ENCODE results near the gene CPD.

CPD gene

GRCh38 chr17:30378825-30379302 lies at the start of gene CPD:
Gene CPD (plus strand): TSS chr17:30378927. CDS start chr17:30378981, 54 bp downstream.
- ChIA-PET POLR2A (ENCODE audit: low non-redundant PET) (interaction anchor here (0.5 kb wide), 1 partner anchor 100 kb away, joined by 8 read pairs; no protein-coding TSS in a partner anchor), CTCF (interaction anchor here (0.7 kb wide), 1 partner anchor 20 kb away, joined by 3 read pairs; no protein-coding TSS in a partner anchor)
- peak; percentile 98 for DNase-seq (ENCODE audit: low spot score)
- no peak for TF ChIP-seq CTCF (conservative IDR thresholded peaks at IDR 0.05; ENCODE audit: low read depth)
- peak within 1 kb of the TSS; percentile 68 for H3K27ac ChIP-seq

GRCh38 chr17:30332057-30332542 lies 46.6 kb upstream of the CPD start:
- TF ChIP-seq CTCF (conservative IDR thresholded peaks at IDR 0.05; ENCODE audit: low read depth) = no peak
- POLR2A ChIA-PET (ENCODE audit: low non-redundant PET) = no interaction called here
- CTCF ChIA-PET = interaction anchor here (0.6 kb wide), 2 partner anchors 27 to 124 kb away, joined by 3 to 5 read pairs; no protein-coding TSS in a partner anchor
- DNase-seq (ENCODE audit: low spot score) = no peak
- no peak overlapping the region for H3K27ac ChIP-seq

GRCh38 chr17:30333503-30334360 lies 45.0 kb upstream of the CPD start, which contains the start of gene TMIGD1:
Gene TMIGD1 (minus strand): TSS chr17:30334057. CDS start chr17:30332133, 1,924 bp downstream.
- TF ChIP-seq CTCF (conservative IDR thresholded peaks at IDR 0.05; ENCODE audit: low read depth) = no peak
- DNase-seq (ENCODE audit: low spot score) = peak; percentile 26
- ChIA-PET POLR2A (ENCODE audit: low non-redundant PET) (interaction anchor here (0.6 kb wide), 1 partner anchor 219 kb away, joined by 3 read pairs; no protein-coding TSS in a partner anchor), CTCF (interaction anchor here (0.7 kb wide), 2 partner anchors 30 kb away, joined by 3 to 5 read pairs; no protein-coding TSS in a partner anchor)
- no peak within 1 kb of the TSS for H3K27ac ChIP-seq

GRCh38 chr17:30334421-30334820 lies 44.3 kb upstream of the CPD start:
- ChIA-PET POLR2A (ENCODE audit: low non-redundant PET) (interaction anchor here (0.6 kb wide), 1 partner anchor 220 kb away, joined by 3 read pairs; no protein-coding TSS in a partner anchor), CTCF (no interaction called here)
- no peak for DNase-seq (ENCODE audit: low spot score)
- TF ChIP-seq CTCF (conservative IDR thresholded peaks at IDR 0.05; ENCODE audit: low read depth) = no peak
- H3K27ac ChIP-seq = no peak overlapping the region

GRCh38 chr17:30336369-30337171 lies 42.2 kb upstream of the CPD start:
- POLR2A ChIA-PET (ENCODE audit: low non-redundant PET) = no interaction called here
- no peak overlapping the region for H3K27ac ChIP-seq
- CTCF ChIA-PET = interaction anchor here (0.6 to 2.4 kb wide), 11 partner anchors 9 to 232 kb away, joined by 3 to 13 read pairs (median 3); partner anchors contain the start of gene BLMH
- peak; percentile 59; the same call in 1 of the 2 replicates for TF ChIP-seq CTCF (conservative IDR thresholded peaks at IDR 0.05; ENCODE audit: low read depth)
- DNase-seq (ENCODE audit: low spot score) = peak; percentile 30

All from RWPE1 (cell line).